Measurements from ENCODE around the gene EMX2.
A peak's percentile ranks its signal among the peaks of the same experiment; 100 is the strongest.

EMX2 gene

DNA sequence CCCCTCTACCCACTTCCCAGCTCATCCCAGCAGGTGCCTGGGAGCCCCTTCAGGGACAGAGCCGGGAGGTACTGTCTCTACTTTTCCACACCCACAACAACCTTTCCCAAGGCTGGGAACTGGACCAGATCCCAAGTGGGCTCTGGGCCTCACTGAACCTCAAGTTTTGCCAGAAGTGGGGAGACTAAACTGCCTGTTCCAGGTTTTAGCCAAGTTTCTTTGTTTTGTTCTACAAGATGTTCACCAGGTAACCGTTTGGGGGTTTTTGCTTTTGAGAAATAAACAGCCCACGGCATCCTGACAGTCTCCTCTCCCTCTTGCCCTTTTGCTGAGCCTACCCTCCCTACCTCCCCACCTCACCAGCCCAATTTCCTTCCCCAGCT lies 10.6 kb upstream of the EMX2 start:
- no peak for DNase-seq (ENCODE audit: low spot score)

GRCh38 chr10:117532451-117533107 lies 10.0 kb upstream of the EMX2 start:
- no peak for DNase-seq (ENCODE audit: low spot score)

- peak; percentile 72 for DNase-seq (ENCODE audit: low spot score)
These were observed 8.9 kb upstream of the EMX2 start for GRCh38 chr10:117533507-117534281.

DNA sequence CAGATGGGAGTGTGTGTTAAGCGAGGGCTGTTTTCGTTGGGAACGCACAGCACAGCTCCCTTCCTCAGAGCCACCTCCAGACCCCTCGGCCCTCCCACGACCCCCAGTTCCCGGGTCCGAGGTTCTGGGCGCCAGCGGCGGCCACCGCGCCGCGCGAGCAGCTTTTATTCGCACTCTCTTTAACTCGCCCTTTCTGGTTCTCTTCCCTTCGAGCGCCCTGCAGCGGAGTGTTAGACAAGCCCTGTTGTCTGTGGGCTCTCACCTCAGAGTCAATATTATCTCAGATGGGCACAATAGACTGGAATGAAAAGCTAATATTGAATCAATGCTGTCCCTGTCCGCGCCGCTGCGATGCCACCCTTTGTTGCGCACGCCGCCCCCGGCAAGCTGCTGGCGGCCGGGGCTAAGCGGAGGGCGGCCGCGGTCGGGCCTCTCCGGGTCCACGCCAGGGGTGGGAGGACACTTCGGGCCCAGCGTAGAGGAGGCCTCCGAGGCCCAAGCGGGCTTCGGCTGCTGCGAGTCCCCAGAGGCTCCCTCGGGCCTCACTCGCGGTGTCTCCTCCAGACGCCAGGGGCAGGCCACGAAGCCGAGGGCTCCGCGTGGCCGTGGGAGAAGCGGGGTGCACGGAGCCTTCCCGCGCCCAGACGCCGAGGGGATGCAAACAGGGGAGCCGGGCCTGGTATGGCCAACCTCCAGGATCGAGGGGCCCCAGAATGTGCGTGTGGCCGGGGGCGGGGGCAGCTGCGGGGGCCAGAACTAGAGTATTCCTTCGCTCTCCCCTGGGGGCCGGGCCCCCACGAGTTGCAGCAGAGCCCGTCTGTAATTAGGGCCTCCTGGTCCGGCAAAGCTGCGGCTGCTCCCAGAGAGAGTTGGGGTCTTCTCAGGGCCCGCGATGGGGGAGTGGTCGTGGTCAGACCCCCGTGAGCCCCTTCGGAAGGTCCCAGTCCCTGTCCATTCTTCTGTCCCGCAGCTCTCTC lies 7.9 kb upstream of the EMX2 start:
- no peak for DNase-seq (ENCODE audit: low spot score)

DNA sequence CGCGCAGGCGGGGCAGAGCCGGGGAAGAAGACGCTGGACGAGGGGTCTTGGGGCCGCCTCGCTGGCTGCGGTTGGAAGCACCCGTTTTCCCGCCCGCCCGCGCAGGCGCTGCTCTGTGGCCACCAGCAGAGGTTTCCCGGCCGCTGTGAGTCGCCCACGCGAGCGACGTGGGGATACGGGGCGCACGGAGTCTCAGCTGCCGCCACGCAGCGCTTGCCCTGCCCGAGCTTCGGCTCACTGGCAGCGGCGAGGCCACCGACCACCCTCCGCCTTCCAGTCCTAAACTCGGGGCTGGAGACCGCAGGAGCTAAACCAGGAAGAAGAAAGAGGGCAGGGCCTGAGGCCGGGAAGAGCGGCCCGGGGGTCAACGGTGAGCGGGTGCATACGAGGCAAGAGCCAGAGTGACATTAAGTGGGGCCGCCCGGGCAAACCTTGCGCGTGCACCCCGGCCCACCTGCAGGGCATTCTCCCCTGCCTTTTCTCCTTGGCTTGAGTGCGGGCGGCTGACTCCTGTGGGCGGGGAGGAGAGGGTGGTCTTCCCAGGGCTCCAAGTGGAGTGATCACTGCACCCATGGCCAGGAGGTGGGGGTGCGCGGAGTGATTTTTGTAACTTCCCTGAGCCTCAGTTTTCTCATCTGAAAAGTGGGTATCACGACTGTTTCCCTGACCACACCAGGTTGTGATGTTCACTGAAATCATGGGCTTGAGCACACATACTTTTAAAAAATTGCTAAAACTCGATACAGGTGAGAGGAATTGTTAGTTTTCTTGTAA lies 7.1 kb upstream of the EMX2 start:
- no peak for DNase-seq (ENCODE audit: low spot score)

- DNase-seq (ENCODE audit: low spot score), result no peak
These were observed 6.3 kb upstream of the EMX2 start for GRCh38 chr10:117536072-117536865.

- no peak for DNase-seq (ENCODE audit: low spot score)
These were observed 5.6 kb upstream of the EMX2 start for GRCh38 chr10:117536866-117537435.

DNA sequence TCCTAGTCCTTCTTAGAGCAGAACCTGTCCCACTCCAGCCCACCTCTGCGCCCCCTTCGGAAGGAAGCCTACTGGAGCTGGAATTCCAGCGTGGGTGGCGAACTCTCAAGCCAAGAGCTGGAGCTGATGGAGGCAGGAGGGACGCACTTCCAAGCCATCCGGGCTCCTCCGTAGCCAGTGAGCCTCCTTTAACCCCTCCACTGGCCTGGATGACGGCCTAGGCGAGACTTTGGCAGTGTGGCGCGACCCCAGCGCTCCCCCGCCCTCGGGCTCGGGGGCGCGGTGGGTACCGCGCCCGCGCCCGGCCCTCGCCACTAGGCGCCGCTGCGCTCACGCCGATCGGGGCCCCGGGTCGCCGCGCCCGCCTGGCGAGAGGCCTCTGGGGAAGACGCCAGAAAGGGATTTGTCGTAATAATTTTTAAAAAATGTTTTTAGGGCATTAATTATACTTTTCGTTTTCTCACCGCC lies 5.1 kb upstream of the EMX2 start:
- peak; percentile 66 for DNase-seq (ENCODE audit: low spot score)

DNA sequence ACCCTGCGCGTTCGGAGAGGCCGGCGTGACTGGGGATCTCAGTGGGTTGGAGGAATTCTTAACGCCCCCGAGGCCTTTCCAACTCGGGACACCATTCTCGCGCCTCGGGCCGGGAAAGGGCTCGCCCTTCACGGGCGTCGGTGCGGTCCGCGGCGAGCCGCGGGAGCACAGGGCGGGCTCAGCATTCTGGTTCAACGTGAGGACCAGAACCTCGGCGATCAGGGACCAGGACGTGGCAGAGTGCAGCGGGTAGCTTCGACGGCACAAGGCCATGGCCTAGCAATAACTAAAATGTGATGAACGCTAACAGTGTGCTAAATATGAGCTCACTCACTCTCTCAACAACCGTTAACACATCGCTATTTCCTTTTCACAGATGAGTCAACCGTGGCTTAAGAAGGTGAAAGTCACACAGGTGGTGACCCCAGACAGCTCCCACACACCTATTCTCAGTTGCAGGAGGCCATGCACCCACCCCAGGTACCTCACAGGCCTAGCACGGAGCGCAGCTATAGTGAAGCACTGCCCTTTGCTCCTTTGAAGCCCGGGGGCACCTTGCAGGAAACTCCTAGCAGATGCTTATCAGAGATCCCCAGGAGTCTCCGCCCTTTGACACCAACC lies 4.5 kb upstream of the EMX2 start:
- DNase-seq (ENCODE audit: low spot score), result no peak

- no peak for DNase-seq (ENCODE audit: low spot score)
These were observed 3.2 kb upstream of the EMX2 start for GRCh38 chr10:117539361-117539773.

DNA sequence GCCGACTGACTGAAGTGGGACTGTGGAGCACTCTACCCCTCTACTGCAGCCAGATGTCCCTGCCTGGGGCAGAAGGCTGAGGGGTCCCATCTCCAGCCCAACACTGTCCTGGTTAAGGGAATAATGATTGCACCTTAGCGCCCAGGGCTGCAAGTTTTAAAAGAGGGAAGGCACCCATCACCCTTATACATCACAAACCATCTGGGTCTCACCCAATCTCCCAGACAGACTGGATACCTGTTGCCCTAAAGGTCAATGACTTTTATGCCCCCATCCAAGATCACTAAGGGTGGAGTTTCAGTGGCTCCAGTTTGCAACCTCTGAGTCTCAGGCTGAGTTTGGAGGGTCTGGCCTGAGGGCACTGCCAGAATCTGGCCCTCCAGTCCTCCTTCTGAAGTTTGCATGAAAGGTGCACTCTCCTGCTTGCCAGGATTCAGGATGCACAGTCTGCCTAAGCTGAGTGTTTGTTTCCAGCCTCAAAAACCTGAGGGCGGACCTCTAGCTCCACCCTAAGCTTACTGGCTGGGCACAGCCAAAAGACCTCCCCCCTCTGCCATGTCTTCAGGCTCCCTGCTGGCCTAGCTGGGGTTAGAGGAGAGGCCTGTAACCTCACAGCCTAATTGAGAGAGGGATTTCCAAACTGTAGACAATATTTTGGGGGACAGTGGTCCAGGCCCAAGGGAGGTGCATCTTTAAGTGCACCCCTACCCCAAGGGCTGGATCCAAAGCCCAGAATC lies 2.5 kb upstream of the EMX2 start:
- DNase-seq (ENCODE audit: low spot score), result no peak

- DNase-seq (ENCODE audit: low spot score), result no peak
These were observed 1.7 kb upstream of the EMX2 start for GRCh38 chr10:117540640-117541404.

DNA sequence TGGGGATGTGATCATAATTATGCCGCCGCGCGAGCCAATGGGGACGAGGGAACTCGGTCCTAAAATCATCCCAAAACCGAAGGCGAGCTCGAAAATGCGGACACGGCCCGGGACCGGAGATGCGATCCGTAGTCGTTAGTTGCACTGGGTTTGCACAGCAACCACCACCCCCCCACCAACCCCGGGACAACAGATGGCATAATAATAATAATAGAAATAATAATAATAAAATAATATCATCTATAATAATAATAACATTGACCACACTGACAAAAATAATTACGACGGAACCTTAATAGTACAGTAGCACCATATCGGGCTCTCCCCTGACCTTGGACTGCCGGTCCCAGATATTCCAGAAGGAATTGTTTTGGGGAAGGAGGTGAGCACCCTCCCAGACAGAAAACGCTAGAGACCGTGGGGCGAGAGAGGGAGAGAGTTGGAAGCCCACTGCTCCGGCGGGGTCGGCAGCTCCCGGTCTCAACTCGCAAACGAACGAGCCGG lies 1.1 kb upstream of the EMX2 start:
- DNase-seq (ENCODE audit: low spot score), result peak; percentile 87

GRCh38 chr10:117541909-117542705 lies 439 bp upstream of the EMX2 start:
- peak; percentile 96 for DNase-seq (ENCODE audit: low spot score)

- no peak for DNase-seq (ENCODE audit: low spot score)
These were observed 868 bp downstream of the EMX2 start for GRCh38 chr10:117543225-117544003.

DNA sequence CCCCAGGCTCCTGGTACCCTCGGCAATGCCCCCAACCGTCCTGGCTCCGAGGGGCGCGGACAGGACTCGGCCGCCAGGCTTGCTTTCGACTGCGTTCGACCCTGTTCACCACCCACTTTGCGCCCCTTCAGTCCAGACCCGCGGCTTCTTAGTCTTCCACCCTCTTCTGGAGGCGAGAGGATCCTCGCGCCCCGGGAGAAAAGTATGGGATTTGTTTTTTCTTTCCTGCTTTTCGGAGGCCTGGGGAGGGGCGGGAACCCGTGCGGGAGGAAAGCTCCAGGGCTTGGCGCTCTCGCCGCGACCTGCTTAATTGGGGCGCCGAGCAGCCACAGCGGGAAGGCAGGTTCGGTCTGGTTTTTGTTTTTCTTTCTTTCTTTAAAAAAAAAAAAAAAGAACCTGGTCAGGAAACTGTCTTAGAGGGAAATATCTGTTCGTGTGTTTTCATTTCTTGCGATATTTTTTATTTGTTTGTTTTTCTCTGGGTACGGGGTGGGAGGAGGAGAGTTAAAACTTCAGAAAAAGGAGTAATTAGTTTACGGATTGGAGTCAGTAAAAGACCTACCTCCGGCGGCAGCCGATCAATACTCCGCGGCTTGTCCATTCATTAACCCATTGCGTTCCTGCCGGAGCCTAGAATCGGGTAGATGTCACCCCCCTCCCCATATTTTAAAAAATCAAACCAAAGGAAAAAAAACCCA lies 1.6 kb downstream of the EMX2 start:
- no peak for DNase-seq (ENCODE audit: low spot score)

Measured in AG08395 (cell line).